ENCODE results near the gene SLC25A22. TPM values are rescaled to one million over a fixed set of nuclear protein-coding genes. Genes with fewer than 3 reads are reported as not detected.
A peak's percentile ranks its signal among the peaks of the same experiment; 100 is the strongest.

The SLC25A22 gene
- total and polyA plus RNA-seq, 10 of the 15 experiments (the other 5 are each of a cell fraction or from before 2014, with no cell fraction given): 0.27 to 27.0 (median 8.2) TPM

- TF ChIP-seq NFYB (IDR thresholded peaks at IDR 0.05; ENCODE audit: insufficient read depth, low read depth, low read length) (peak; percentile 85; the same call in 1 of the 2 replicates), TCF3 (IDR thresholded peaks at IDR 0.05; ENCODE audit: borderline replicate concordance, insufficient read depth, low read depth, low read length) (0 out of 2 replicates have a peak, but pooled peaks have one; percentile 64), LARP7 (IDR thresholded peaks at IDR 0.05) (peak; percentile 85), NR2C1 (IDR thresholded peaks at IDR 0.05) (0 out of 2 replicates have a peak, but pooled peaks have one; percentile 7), BACH1 (IDR thresholded peaks at IDR 0.05; ENCODE audit: borderline replicate concordance) (peak; percentile 80), MXI1 (IDR thresholded peaks at IDR 0.05; ENCODE audit: low read depth, low read length) (no peak), ZNF207 (IDR thresholded peaks at IDR 0.05; ENCODE audit: borderline replicate concordance) (no peak), EGR1 (IDR thresholded peaks at IDR 0.05; ENCODE audit: borderline replicate concordance in 1 of 2, low read depth in 2 of 2, low read length in 2 of 2) (peak in 1 of 2 experiments; percentile 16; a peak in 1 of 3 replicates), SMC3 (IDR thresholded peaks at IDR 0.05; ENCODE audit: borderline replicate concordance, low read length) (no peak), KDM1A (IDR thresholded peaks at IDR 0.05; ENCODE audit: borderline replicate concordance) (no peak), CEBPZ (IDR thresholded peaks at IDR 0.05; ENCODE audit: low read depth, low read length) (no peak), HCFC1 (IDR thresholded peaks at IDR 0.05; ENCODE audit: low read length) (0 out of 2 replicates have a peak, but pooled peaks have one; percentile 21), GATAD2B (conservative IDR thresholded peaks at IDR 0.05; ENCODE audit: low read depth) (peak; percentile 84), IKZF1 (conservative IDR thresholded peaks at IDR 0.05) (peak; percentile 75), MTA3 (IDR thresholded peaks at IDR 0.05; ENCODE audit: borderline replicate concordance, low read length) (no peak), TCF7 (IDR thresholded peaks at IDR 0.05; ENCODE audit: borderline replicate concordance) (no peak), EED (IDR thresholded peaks at IDR 0.05; ENCODE audit: low read depth) (no peak; the same call in 1 of the 2 replicates), JUND (IDR thresholded peaks at IDR 0.05; ENCODE audit: low read depth, low read length) (no peak), TBL1XR1 (IDR thresholded peaks at IDR 0.05; ENCODE audit: low read depth, low read length) (no peak), ZNF384 (IDR thresholded peaks at IDR 0.05; ENCODE audit: borderline replicate concordance, low read depth, low read length) (no peak)
- TF ChIP-seq, protein P1, sequence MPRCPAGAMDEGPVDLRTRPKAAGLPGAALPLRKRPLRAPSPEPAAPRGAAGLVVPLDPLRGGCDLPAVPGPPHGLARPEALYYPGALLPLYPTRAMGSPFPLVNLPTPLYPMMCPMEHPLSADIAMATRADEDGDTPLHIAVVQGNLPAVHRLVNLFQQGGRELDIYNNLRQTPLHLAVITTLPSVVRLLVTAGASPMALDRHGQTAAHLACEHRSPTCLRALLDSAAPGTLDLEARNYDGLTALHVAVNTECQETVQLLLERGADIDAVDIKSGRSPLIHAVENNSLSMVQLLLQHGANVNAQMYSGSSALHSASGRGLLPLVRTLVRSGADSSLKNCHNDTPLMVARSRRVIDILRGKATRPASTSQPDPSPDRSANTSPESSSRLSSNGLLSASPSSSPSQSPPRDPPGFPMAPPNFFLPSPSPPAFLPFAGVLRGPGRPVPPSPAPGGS (IDR thresholded peaks at IDR 0.05; ENCODE audit: borderline replicate concordance, insufficient read depth, low read depth, low read length, poor library complexity, severe bottlenecking): no peak
- TF ChIP-seq, protein P2, sequence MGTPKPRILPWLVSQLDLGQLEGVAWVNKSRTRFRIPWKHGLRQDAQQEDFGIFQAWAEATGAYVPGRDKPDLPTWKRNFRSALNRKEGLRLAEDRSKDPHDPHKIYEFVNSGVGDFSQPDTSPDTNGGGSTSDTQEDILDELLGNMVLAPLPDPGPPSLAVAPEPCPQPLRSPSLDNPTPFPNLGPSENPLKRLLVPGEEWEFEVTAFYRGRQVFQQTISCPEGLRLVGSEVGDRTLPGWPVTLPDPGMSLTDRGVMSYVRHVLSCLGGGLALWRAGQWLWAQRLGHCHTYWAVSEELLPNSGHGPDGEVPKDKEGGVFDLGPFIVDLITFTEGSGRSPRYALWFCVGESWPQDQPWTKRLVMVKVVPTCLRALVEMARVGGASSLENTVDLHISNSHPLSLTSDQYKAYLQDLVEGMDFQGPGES (IDR thresholded peaks at IDR 0.05): 0 out of 2 replicates have a peak, but pooled peaks have one; percentile 12
- TF ChIP-seq, protein P3, sequence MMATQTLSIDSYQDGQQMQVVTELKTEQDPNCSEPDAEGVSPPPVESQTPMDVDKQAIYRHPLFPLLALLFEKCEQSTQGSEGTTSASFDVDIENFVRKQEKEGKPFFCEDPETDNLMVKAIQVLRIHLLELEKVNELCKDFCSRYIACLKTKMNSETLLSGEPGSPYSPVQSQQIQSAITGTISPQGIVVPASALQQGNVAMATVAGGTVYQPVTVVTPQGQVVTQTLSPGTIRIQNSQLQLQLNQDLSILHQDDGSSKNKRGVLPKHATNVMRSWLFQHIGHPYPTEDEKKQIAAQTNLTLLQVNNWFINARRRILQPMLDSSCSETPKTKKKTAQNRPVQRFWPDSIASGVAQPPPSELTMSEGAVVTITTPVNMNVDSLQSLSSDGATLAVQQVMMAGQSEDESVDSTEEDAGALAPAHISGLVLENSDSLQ (IDR thresholded peaks at IDR 0.05): peak; percentile 14; the same call in 1 of the 2 replicates
Observed at GRCh38 chr11:747158-748006, 50.7 kb downstream of the SLC25A22 start, which contains the start of gene TALDO1 (continued).
